Testis (tissue), 2 donors: Measurements from ENCODE around the gene FRY.

Source experiments
- POLR2A ChIP-seq: fragments of 450-650 bp; IDR thresholded peaks from one replicate; pipeline ENCODE4 v1.6.1; 2017; ENCODE audit warnings: antibody characterized with exemption, mild to moderate bottlenecking, moderate library complexity
- TF ChIP-seq, protein P1 (sequence below), 3 experiments: fragments of 450-650 bp in 2 of 3; fragments of 200-600 bp in 1 of 3; sonication (generic) in 1 of 3; IDR thresholded peaks; one replicate each; pipeline ENCODE4 v1.5.1; 2016 to 2019; ENCODE audit warnings: antibody characterized with exemption in 3 of 3, mild to moderate bottlenecking in 2 of 3, moderate library complexity in 1 of 3

DNA sequence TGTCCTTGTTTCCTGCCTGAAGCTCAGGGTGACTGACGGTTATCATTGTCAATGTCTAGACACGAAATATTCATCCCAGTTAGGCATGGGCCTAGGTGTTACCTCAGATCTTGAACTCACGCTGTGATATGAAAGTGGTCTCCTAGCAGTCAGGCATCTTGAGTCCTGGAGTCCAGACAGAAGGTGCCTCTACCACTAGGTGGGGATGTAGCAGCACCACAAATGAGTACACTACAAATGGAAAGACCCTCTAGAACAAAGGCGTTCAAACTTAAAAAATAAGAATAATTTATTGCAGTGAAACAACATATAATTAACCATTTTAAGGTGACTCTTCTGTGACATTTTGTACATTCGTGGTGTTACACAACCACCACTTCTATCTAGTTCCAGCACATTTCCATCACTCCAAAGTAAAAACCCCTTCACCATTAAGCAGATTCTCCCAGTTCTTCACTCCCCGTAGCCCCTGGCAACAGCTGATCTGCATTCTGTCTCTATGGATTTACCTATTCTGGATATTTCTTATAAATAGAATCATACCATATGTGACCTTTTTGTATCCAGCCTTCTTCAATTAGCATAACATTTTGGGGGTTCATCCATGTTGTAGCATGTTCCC lies 11.9 kb upstream of the FRY start:
- TF ChIP-seq, protein P1, sequence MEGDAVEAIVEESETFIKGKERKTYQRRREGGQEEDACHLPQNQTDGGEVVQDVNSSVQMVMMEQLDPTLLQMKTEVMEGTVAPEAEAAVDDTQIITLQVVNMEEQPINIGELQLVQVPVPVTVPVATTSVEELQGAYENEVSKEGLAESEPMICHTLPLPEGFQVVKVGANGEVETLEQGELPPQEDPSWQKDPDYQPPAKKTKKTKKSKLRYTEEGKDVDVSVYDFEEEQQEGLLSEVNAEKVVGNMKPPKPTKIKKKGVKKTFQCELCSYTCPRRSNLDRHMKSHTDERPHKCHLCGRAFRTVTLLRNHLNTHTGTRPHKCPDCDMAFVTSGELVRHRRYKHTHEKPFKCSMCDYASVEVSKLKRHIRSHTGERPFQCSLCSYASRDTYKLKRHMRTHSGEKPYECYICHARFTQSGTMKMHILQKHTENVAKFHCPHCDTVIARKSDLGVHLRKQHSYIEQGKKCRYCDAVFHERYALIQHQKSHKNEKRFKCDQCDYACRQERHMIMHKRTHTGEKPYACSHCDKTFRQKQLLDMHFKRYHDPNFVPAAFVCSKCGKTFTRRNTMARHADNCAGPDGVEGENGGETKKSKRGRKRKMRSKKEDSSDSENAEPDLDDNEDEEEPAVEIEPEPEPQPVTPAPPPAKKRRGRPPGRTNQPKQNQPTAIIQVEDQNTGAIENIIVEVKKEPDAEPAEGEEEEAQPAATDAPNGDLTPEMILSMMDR (IDR thresholded peaks at IDR 0.05), result peak in 2 of 3 experiments; percentile 49 to 59
- TF ChIP-seq POLR2A, result no peak
